Panc1 (cell line): ENCODE measurements around the gene GALT. TPM values are rescaled to one million over a fixed set of nuclear protein-coding genes. Genes with fewer than 3 reads are reported as not detected.

Experiments used
- ATAC-seq: fragments of 200-7000 bp; cut with Tn5 transposase; 2 replicates; pipeline ENCODE4 v1.9.1; 2020; ENCODE audit warnings: mild to moderate bottlenecking, moderate library complexity
- BruUV-seq: library from RNA; stranded (reverse); fragments of 400-500 nt; replicated peaks from 2 replicates; lab custom pipeline; 2021; lab: Mats Ljungman, UMichigan
- CTCF ChIA-PET: fragments of 300-600 bp; sonication (Branson Sonifier 250); formaldehyde crosslinking; loops from one replicate; lab custom pipeline; 2022; ENCODE audit warnings: antibody characterized with exemption; lab: Charles Lee
- POLR2A ChIA-PET: fragments of 300-600 bp; sonication (Branson Sonifier 250); formaldehyde crosslinking; loops from one replicate; lab custom pipeline; 2022; ENCODE audit warnings: antibody characterized with exemption; lab: Charles Lee
- DNase-seq: peaks from one replicate; pipeline ENCODE4 v3.0.0-alpha.2; 2010; ENCODE audit warnings: low read depth, low spot score
- H3K27ac ChIP-seq: 2 replicates; pipeline ENCODE4 v1.5.1; 2011; ENCODE audit warnings: mild to moderate bottlenecking, low read length, inconsistent platforms
- H3K27me3 ChIP-seq: fragments of 200-500 bp; sonication (Bioruptor generic); 2 replicates; pipeline ENCODE4 v1.6.0; 2014; ENCODE audit warnings: low read length, inconsistent platforms; ENCODE audit not compliant: control insufficient read depth, insufficient read depth
- H3K36me3 ChIP-seq: fragments of 200-500 bp; sonication (Bioruptor generic); 2 replicates; pipeline ENCODE4 v1.5.1; 2014; ENCODE audit warnings: inconsistent platforms, mild to moderate bottlenecking, low read length, moderate library complexity; ENCODE audit not compliant: control insufficient read depth, insufficient read depth
- H3K4me1 ChIP-seq: 2 replicates; pipeline ENCODE4 v1.5.1; 2011; ENCODE audit warnings: inconsistent platforms, mild to moderate bottlenecking, low read length, moderate library complexity; ENCODE audit not compliant: control insufficient read depth, insufficient read depth
- H3K4me3 ChIP-seq, 2 experiments: 2 replicates each; pipeline ENCODE4 v1.5.1; 2011 to 2012; ENCODE audit warnings: low read depth in 2 of 2, low read length in 2 of 2, mild to moderate bottlenecking in 2 of 2, inconsistent platforms in 1 of 2, moderate library complexity in 1 of 2
- H3K9me3 ChIP-seq: fragments of 200-500 bp; sonication (Bioruptor generic); 2 replicates; pipeline ENCODE4 v1.5.1; 2014; ENCODE audit warnings: low read depth, mild to moderate bottlenecking, inconsistent platforms, low read length, moderate library complexity; ENCODE audit not compliant: control insufficient read depth, insufficient read depth
- CTCF ChIP-seq: fragments of 450-650 bp; IDR thresholded peaks from 2 replicates; pipeline ENCODE4 v1.5.1; 2017; ENCODE audit warnings: mild to moderate bottlenecking
- POLR2AphosphoS5 ChIP-seq: IDR thresholded peaks from 2 replicates; pipeline ENCODE4 v1.6.1; 2012; ENCODE audit warnings: mild to moderate bottlenecking, low read depth, low read length, moderate library complexity
- REST ChIP-seq, 2 experiments: IDR thresholded peaks; 2 replicates each; pipeline ENCODE4 v1.6.1; 2011 to 2012; ENCODE audit warnings: low read depth in 2 of 2, control low read depth in 1 of 2, low read length in 1 of 2, mild to moderate bottlenecking in 1 of 2, moderate library complexity in 1 of 2; ENCODE audit not compliant: insufficient read depth in 1 of 2
- SIN3A ChIP-seq: IDR thresholded peaks from 2 replicates; pipeline ENCODE4 v1.6.1; 2012; ENCODE audit warnings: low read depth, mild to moderate bottlenecking, low read length, moderate library complexity, borderline replicate concordance; ENCODE audit not compliant: insufficient read depth
- TCF7L2 ChIP-seq: IDR thresholded peaks from 2 replicates; pipeline ENCODE4 v1.6.1; 2011; ENCODE audit warnings: mild to moderate bottlenecking, low read depth, low read length, inconsistent platforms
- in situ Hi-C: cut with HindIII; loops from 2 replicates; pipeline ENCODE4 v1.10.0; 2016; ENCODE audit warnings: low sequenced_read_pairs, low pct_unique_long_range_greater_than_20kb
- intact Hi-C: fragments of 100-400 bp; cut with micrococcal nuclease; formaldehyde crosslinking; loops from one replicate; pipeline ENCODE4 v1.10.0; 2022; ENCODE audit not compliant: unreplicated experiment
- total RNA-seq: library from RNA; stranded (reverse); gene quantifications from one replicate; pipeline ENCODE4 v1.2.1, GENCODE V29; 2021; ENCODE audit not compliant: unreplicated experiment

GALT gene
- total RNA-seq, 1 experiment from 2014 or later = 42.5 TPM

DNA sequence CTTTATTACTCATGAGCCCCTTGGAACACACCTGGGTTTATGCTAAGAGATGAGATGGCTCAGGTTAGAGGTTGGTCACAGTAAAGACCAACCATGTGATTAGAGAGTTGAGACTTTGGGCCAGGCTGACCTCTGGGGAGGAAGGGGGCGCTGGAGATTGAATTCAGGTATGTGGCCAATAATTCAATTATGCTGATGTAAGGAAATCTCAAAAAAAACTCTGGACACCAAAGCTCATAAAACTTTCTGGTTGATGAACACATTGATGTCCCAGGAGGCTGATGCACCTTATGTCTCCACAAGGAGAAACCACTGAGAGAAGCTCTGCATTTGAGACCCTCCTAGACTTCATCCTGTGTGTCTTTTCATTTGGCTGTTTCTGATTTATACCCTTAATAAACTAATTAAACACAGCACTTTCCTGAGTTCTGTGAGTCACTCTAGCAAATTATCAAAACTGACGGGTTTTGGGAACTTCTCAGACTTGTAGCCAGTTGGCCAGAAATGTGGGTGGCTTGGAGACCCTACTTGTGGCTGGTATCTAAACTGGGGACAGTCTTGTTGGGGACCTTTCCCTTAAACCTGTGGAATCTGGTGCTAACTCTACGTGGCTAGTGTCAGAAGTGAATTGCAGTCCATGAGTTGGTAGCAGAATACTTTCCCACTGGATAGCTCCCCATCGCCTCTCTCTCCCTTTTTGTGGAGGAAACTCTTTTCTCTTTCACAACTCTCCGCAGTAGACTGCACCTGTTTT lies 23.5 kb downstream of the GALT start:
- Histone ChIP-seq H3K4me3 (no peak overlapping the region), H3K27ac (no peak overlapping the region), H3K9me3 (no peaks in the 10 kb centered on the region), H3K4me1 (no peaks in the 10 kb centered on the region; the same call in 1 of the 2 replicates), H3K27me3 (no peaks in the 10 kb centered on the region), H3K36me3 (no peaks in the 10 kb centered on the region)
- no TSS peak for BruUV-seq
- ChIA-PET POLR2A (interaction anchor here (0.6 kb wide), 1 partner anchor 22 kb away, joined by 3 read pairs; no protein-coding TSS in a partner anchor), CTCF (no interaction called here)
- in situ Hi-C loops = no loop called here
- DNase-seq (no peak), ATAC-seq (no peak)
- intact Hi-C loops = no loop called here
- TF ChIP-seq TCF7L2 = no peak
- TF ChIP-seq SIN3A = no peak
- TF ChIP-seq CTCF = no peak
- TF ChIP-seq REST (IDR thresholded peaks at IDR 0.05; ENCODE audit: insufficient read depth in 1 of 2, low read depth in 2 of 2, low read length in 1 of 2) = no peak
- no peak for TF ChIP-seq POLR2AphosphoS5

GRCh38 chr9:34671307-34671706 lies 24.8 kb downstream of the GALT start:
- Histone ChIP-seq H3K27me3 (no peaks in the 10 kb centered on the region), H3K4me3 (no peak overlapping the region), H3K9me3 (no peaks in the 10 kb centered on the region), H3K27ac (no peak overlapping the region), H3K36me3 (no peaks in the 10 kb centered on the region), H3K4me1 (no peaks in the 10 kb centered on the region; the same call in 1 of the 2 replicates)
- intact Hi-C loops = no loop called here
- CTCF ChIA-PET = no interaction called here
- no TSS peak for BruUV-seq
- ATAC-seq = no peak
- POLR2A ChIA-PET = no interaction called here
- no peak for DNase-seq
- in situ Hi-C loops = no loop called here
- TF ChIP-seq POLR2AphosphoS5 (no peak), REST (IDR thresholded peaks at IDR 0.05; ENCODE audit: insufficient read depth in 1 of 2, low read depth in 2 of 2, low read length in 1 of 2) (no peak), CTCF (no peak), SIN3A (no peak), TCF7L2 (no peak)
